Adrenal gland (tissue), 5 donors: ENCODE results near the gene HIBCH.

Experiments used
- POLR2A ChIP-seq, 2 donors: fragments of 450-650 bp; IDR thresholded peaks; one replicate each; pipeline ENCODE4 v1.6.1; 2017; ENCODE audit warnings: antibody characterized with exemption in 2 of 2, mild to moderate bottlenecking in 2 of 2, moderate library complexity in 1 of 2
- TF ChIP-seq, protein P1 (sequence below), 6 experiments: fragments of 450-650 bp in 4 of 6; fragments of 200-600 bp in 2 of 6; sonication (generic) in 1 of 6; IDR thresholded peaks; 1 replicate in 5 of 6; 2 replicates in 1 of 6; pipeline versions ENCODE4 v1.5.1 to v1.8.0; 2016 to 2021; ENCODE audit warnings: antibody characterized with exemption in 6 of 6, mild to moderate bottlenecking in 2 of 6, moderate library complexity in 1 of 6
- donor health status: DM: no; HTN: no; CAD: no.

GRCh38 chr2:190178066-190178722 is 141.4 kb downstream of the HIBCH start:
- TF ChIP-seq POLR2A (IDR thresholded peaks at IDR 0.05), result no peak
- TF ChIP-seq, protein P1, sequence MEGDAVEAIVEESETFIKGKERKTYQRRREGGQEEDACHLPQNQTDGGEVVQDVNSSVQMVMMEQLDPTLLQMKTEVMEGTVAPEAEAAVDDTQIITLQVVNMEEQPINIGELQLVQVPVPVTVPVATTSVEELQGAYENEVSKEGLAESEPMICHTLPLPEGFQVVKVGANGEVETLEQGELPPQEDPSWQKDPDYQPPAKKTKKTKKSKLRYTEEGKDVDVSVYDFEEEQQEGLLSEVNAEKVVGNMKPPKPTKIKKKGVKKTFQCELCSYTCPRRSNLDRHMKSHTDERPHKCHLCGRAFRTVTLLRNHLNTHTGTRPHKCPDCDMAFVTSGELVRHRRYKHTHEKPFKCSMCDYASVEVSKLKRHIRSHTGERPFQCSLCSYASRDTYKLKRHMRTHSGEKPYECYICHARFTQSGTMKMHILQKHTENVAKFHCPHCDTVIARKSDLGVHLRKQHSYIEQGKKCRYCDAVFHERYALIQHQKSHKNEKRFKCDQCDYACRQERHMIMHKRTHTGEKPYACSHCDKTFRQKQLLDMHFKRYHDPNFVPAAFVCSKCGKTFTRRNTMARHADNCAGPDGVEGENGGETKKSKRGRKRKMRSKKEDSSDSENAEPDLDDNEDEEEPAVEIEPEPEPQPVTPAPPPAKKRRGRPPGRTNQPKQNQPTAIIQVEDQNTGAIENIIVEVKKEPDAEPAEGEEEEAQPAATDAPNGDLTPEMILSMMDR (IDR thresholded peaks at IDR 0.05), result no peak
